NB4 (cell line): Measurements from ENCODE around the gene OR2H2.

Experiments used
- DNase-seq: peaks from one replicate; pipeline ENCODE4 v3.0.0; 2010; ENCODE audit warnings: low read depth
- H3K4me3 ChIP-seq: one replicate; pipeline ENCODE4 v1.5.1; 2011; ENCODE audit warnings: mild to moderate bottlenecking, low read depth, low read length, moderate library complexity
- MYC ChIP-seq: IDR thresholded peaks from 2 replicates; pipeline ENCODE4 v1.6.1; 2011; ENCODE audit warnings: low read depth, low read length
- POLR2A ChIP-seq: IDR thresholded peaks from 2 replicates; pipeline ENCODE4 v1.6.1; 2011; ENCODE audit warnings: mild to moderate bottlenecking; ENCODE audit not compliant: insufficient read length; ENCODE audit errors: extremely low read depth
- TF ChIP-seq, protein P1 (sequence below): IDR thresholded peaks from 2 replicates; pipeline ENCODE4 v1.6.1; 2011; ENCODE audit warnings: low read depth, low read length
- TF ChIP-seq, protein P2 (sequence below): IDR thresholded peaks from one replicate; pipeline ENCODE4 v1.5.1; 2012; ENCODE audit warnings: low read depth, low read length

OR2H2 gene

DNA sequence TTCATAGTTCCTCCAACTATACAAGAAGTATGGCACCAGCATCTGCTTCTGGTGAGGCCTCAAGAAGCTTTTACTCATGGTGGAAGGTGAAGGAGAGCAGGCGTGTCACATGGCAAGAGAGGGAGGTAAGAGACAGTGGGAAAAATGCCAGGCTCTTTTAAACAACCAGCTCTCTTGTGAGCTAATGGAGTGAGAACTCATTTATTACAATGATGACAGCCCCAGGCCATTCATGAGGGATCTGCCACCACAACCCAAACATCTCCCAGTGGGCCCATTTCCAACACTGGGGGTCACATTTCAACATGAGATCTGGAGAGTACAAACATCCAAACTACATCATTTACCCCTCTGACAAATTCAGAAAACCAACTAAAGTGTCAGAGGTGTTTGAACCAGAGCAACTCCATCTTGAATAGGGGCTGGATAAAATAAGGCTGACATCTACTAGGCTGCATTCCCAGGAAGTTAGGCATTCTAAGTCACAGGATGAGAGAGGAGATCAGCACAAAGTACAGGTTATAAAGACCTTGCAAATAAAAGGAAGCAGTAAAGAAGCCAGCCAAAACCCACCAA is 23.2 kb upstream of the OR2H2 start:
- DNase-seq, result no peak
- TF ChIP-seq POLR2A (no peak), MYC (no peak)
- TF ChIP-seq, protein P1, sequence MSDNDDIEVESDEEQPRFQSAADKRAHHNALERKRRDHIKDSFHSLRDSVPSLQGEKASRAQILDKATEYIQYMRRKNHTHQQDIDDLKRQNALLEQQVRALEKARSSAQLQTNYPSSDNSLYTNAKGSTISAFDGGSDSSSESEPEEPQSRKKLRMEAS, result no peak
- TF ChIP-seq, protein P2, sequence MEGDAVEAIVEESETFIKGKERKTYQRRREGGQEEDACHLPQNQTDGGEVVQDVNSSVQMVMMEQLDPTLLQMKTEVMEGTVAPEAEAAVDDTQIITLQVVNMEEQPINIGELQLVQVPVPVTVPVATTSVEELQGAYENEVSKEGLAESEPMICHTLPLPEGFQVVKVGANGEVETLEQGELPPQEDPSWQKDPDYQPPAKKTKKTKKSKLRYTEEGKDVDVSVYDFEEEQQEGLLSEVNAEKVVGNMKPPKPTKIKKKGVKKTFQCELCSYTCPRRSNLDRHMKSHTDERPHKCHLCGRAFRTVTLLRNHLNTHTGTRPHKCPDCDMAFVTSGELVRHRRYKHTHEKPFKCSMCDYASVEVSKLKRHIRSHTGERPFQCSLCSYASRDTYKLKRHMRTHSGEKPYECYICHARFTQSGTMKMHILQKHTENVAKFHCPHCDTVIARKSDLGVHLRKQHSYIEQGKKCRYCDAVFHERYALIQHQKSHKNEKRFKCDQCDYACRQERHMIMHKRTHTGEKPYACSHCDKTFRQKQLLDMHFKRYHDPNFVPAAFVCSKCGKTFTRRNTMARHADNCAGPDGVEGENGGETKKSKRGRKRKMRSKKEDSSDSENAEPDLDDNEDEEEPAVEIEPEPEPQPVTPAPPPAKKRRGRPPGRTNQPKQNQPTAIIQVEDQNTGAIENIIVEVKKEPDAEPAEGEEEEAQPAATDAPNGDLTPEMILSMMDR, result no peak
- no peak overlapping the region for H3K4me3 ChIP-seq

DNA sequence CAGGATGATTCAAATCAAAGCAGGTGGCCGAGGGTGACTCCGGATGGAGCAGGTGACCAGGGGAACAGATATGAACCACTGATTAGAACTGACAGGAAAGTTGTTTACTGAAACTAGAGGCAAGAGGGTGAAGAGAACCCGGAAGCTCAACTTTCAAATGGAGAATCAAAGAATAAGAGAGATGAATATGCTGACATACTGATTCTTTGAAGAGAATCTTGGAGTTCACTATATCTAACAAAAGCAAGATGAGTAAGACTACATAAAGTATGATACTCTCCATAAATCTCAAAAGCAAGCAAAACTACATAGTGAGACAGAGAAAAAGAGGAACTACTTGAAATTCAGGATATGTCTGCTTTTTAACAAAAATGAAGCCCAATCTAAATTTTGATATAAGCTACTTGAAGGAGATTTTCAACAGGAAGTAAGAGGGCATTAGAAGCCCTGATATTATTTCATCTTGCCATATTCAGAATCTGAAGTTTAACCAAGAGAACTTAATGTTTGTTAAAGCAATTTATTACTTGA is 21.4 kb upstream of the OR2H2 start:
- H3K4me3 ChIP-seq, result no peak overlapping the region
- TF ChIP-seq, protein P2, result no peak
- TF ChIP-seq MYC, result no peak
- DNase-seq, result no peak

DNA sequence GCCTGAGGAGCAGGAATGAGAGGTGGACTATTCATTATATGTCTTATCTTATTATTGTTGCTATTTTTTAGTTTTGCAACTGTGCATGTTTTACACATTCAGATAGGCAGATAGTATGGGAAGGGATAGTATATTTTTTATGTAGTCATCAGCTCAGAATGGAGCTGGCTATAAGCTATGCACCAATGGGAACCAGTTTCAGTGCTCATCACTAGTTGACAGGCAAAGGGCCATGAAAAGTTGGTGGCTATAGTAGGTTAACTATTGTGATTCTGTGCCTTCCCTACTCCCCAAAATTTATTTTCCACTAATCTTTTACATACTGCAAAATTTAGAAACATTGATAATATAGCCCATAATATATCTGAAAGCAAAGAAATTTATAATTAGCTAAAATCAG is 20.0 kb upstream of the OR2H2 start:
- no peak for DNase-seq
- no peak for TF ChIP-seq POLR2A
- TF ChIP-seq MYC, result no peak
- TF ChIP-seq, protein P2, result no peak
- TF ChIP-seq, protein P1, result no peak

DNA sequence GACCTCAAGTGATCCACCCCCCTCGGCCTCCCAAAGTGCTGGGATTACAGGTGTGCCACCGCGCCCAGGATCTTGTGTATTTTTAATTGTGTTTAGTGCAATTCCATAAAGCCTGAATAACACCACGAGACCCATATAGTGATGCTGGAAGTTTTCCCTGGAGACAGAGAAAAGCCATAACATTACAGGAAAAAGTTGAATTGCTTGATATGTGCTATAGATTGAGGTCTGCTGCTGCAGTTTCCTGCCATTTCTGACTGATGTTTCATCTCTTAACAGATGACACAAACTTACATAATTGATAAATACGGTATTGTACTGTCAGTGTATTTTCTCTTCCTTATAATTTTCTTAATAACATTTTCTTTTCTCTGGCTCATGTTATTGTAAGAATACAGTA is 18.1 kb upstream of the OR2H2 start:
- DNase-seq, result no peak
- TF ChIP-seq POLR2A, result no peak
- H3K4me3 ChIP-seq, result no peak overlapping the region

More for the DNA sequence above, 20.0 kb upstream of the OR2H2 start:
- H3K4me3 ChIP-seq, result no peak overlapping the region

DNA sequence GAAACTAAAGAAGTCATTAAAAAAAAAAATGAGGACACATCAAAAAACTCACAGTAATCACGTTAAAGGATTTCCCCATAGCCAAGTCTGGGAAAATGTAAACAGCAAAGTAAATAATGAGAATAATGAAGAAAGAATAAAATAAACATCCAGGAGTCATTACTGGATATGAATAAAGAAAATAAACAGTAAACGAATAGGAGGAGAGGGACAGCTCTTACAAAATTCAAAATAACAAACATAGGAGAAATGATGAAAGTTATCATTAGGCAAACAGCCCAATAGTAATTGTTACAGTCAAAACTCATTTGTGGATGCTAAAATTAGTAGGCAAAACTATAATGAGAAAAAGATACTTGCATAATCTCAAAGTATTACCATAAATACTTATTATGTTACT is 17.4 kb upstream of the OR2H2 start:
- no peak overlapping the region for H3K4me3 ChIP-seq
- DNase-seq, result no peak
- TF ChIP-seq MYC, result no peak
- TF ChIP-seq, protein P2, result no peak
- no peak for TF ChIP-seq POLR2A
- TF ChIP-seq, protein P1, result no peak

DNA sequence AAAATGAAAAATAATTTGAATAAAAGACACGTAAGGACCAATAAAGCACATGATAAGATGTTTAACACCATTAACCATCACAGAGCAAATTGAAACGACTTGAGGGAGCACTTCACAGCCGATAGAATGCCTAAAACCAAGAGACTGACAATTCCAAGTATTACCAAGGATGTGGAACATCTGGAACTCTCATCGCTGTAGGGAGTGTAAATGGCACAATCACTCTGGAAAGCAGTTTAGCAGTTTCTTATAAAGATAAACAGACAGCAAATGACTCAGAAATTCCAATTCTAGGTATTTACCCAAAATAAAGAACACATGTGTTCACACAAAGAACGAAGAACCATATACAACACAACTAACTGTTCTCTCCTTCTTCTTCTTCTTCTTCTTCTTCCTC is 16.9 kb upstream of the OR2H2 start:
- TF ChIP-seq MYC, result no peak
- no peak for TF ChIP-seq POLR2A
- TF ChIP-seq, protein P1, result no peak
- TF ChIP-seq, protein P2, result no peak
- no peak overlapping the region for H3K4me3 ChIP-seq
- no peak for DNase-seq
